Fibroblast of lung (primary cell): ENCODE data around the gene STARD9. TPM values are rescaled to one million over a fixed set of nuclear protein-coding genes. Genes with fewer than 3 reads are reported as not detected.
"Not testable (repeated sequence)": the region's sequence is repeated elsewhere in the genome, so short reads cannot be mapped to it uniquely, and the experiment has no call there.

Experiments
- DNase-seq, 2 donors: peaks; one replicate each; pipeline versions ENCODE4 v3.0.0 to v3.0.0-alpha.2; 2010; ENCODE audit warnings: low read depth in 2 of 2
- H2AFZ ChIP-seq: 2 replicates; pipeline ENCODE4 v1.5.1; 2012; ENCODE audit warnings: low read length, control low read depth, inconsistent platforms
- H3K27ac ChIP-seq: 2 replicates; pipeline ENCODE4 v1.5.1; 2011; ENCODE audit warnings: low read length, control low read depth; ENCODE audit not compliant: insufficient read depth
- H3K27me3 ChIP-seq: 2 replicates; pipeline ENCODE4 v1.5.1; 2011; ENCODE audit warnings: mild to moderate bottlenecking, low read length; ENCODE audit not compliant: control insufficient read depth, insufficient read depth
- H3K36me3 ChIP-seq: 2 replicates; pipeline ENCODE4 v1.5.1; 2011; ENCODE audit warnings: low read length; ENCODE audit not compliant: control insufficient read depth, insufficient read depth
- H3K4me1 ChIP-seq: 2 replicates; pipeline ENCODE4 v1.5.1; 2011; ENCODE audit warnings: low read length; ENCODE audit not compliant: control insufficient read depth, insufficient read depth; ENCODE audit errors: extremely low read depth
- H3K4me2 ChIP-seq: 2 replicates; pipeline ENCODE4 v1.5.1; 2011; ENCODE audit warnings: low read length, control low read depth; ENCODE audit not compliant: insufficient read depth; ENCODE audit errors: extremely low read depth
- H3K4me3 ChIP-seq, 4 experiments: fragments of 200-600 bp in 1 of 4; sonication (generic) in 1 of 4; replicated peaks in 1 of 4; 2 replicates each; pipeline ENCODE4 v1.5.1; 2011 to 2016; ENCODE audit warnings: low read length in 4 of 4, low read depth in 3 of 4, mild to moderate bottlenecking in 3 of 4, control low read depth in 2 of 4, inconsistent platforms in 1 of 4, mixed read lengths in 1 of 4; ENCODE audit not compliant: insufficient read depth in 1 of 4; ENCODE audit errors: control extremely low read depth in 1 of 4
- H3K79me2 ChIP-seq: 2 replicates; pipeline ENCODE4 v1.5.1; 2012; ENCODE audit warnings: mild to moderate bottlenecking, low read length, inconsistent platforms; ENCODE audit not compliant: control insufficient read depth, insufficient read depth
- H3K9ac ChIP-seq: 2 replicates; pipeline ENCODE4 v1.5.1; 2011; ENCODE audit warnings: mild to moderate bottlenecking, low read length, control low read depth; ENCODE audit not compliant: insufficient read depth
- H3K9me3 ChIP-seq: 2 replicates; pipeline ENCODE4 v1.5.1; 2012; ENCODE audit warnings: low read depth, low read length; ENCODE audit not compliant: control insufficient read depth, insufficient read depth
- H4K20me1 ChIP-seq: 2 replicates; pipeline ENCODE4 v1.5.1; 2011; ENCODE audit warnings: low read length; ENCODE audit not compliant: control insufficient read depth, insufficient read depth; ENCODE audit errors: extremely low read depth
- CTCF ChIP-seq, 2 donors: IDR thresholded peaks in 1 of 2; conservative IDR thresholded peaks in 1 of 2; 1 replicate in 1 of 2; 2 replicates in 1 of 2; pipeline ENCODE4 v1.5.1; 2011 to 2012; ENCODE audit warnings: low read length in 2 of 2, control low read depth in 1 of 2, inconsistent platforms in 1 of 2, low read depth in 1 of 2, mild to moderate bottlenecking in 1 of 2
- EZH2 ChIP-seq: IDR thresholded peaks from 2 replicates; pipeline ENCODE4 v1.5.1; 2012; ENCODE audit warnings: low read length, control low read depth, mild to moderate bottlenecking; ENCODE audit errors: missing control alignments
- polyA plus RNA-seq, 2 donors: library from polyadenylated mRNA; depleted of rRNA in 1 of 2; stranded (reverse) in 1 of 2; unstranded in 1 of 2; fragments of >200 nt; gene quantifications; 2 replicates each; pipeline ENCODE4 v1.2.1, GENCODE V29; 2011 to 2012; ENCODE audit warnings: missing spikeins in 1 of 2
- total RNA-seq: library from RNA; depleted of rRNA; stranded (reverse); fragments of >200 nt; gene quantifications from 2 replicates; pipeline ENCODE4 v1.2.1, GENCODE V29; 2014

STARD9 gene
- total and polyA plus RNA-seq, 2 donors (not counting 1 experiment from before 2014, with no cell fraction given): 2.5 to 8.3 TPM

- no peak overlapping the region for H2AFZ ChIP-seq
- no peak for DNase-seq
- TF ChIP-seq CTCF (conservative IDR thresholded peaks at IDR 0.05 in 1 of 2, IDR thresholded peaks at IDR 0.05 in 1 of 2; ENCODE audit: low read depth in 1 of 2, low read length in 2 of 2) (no peak), EZH2 (no peak)
- no peak overlapping the region for H3K27ac ChIP-seq
- H3K4me2 ChIP-seq: no peak overlapping the region
- no peaks in the 10 kb centered on the region for H4K20me1 ChIP-seq
- no peaks in the 10 kb centered on the region for H3K9me3 ChIP-seq
- peaks cover 2% of the 10 kb centered on the region for H3K4me1 ChIP-seq
- H3K4me3 ChIP-seq: no peak overlapping the region
- H3K27me3 ChIP-seq: no peaks in the 10 kb centered on the region
- H3K79me2 ChIP-seq: no peaks in the 10 kb centered on the region
- no peaks in the 10 kb centered on the region for H3K36me3 ChIP-seq
- no peak overlapping the region for H3K9ac ChIP-seq
Observed at GRCh38 chr15:42594095-42594494, 18.7 kb downstream of the STARD9 start.

GRCh38 chr15:42595626-42596240 lies 20.3 kb downstream of the STARD9 start:
- peak overlapping the region; percentile 75 for H3K4me2 ChIP-seq
- H3K9ac ChIP-seq: no peak overlapping the region

GRCh38 chr15:42601316-42601715 lies 25.9 kb downstream of the STARD9 start:
- H3K4me2 ChIP-seq, H3K36me3 ChIP-seq, DNase-seq, H3K27me3 ChIP-seq, H3K27ac ChIP-seq, H3K9me3 ChIP-seq, H4K20me1 ChIP-seq, H3K4me1 ChIP-seq, H3K9ac ChIP-seq, H3K4me3 ChIP-seq, H3K79me2 ChIP-seq, H2AFZ ChIP-seq: not testable (repeated sequence)

More at GRCh38 chr15:42595626-42596240, 20.3 kb downstream of the STARD9 start:
- Histone ChIP-seq H3K9me3 (no peaks in the 10 kb centered on the region), H3K79me2 (no peaks in the 10 kb centered on the region), H3K27me3 (no peaks in the 10 kb centered on the region), H2AFZ (no peak overlapping the region), H3K4me3 (peak overlapping the region in 1 of 4 experiments; percentile 29), H4K20me1 (no peaks in the 10 kb centered on the region), H3K36me3 (no peaks in the 10 kb centered on the region), H3K27ac (peak overlapping the region; percentile 7), H3K4me1 (peaks cover 2% of the 10 kb centered on the region)
- TF ChIP-seq EZH2: no peak
- no peak for TF ChIP-seq CTCF (conservative IDR thresholded peaks at IDR 0.05 in 1 of 2, IDR thresholded peaks at IDR 0.05 in 1 of 2; ENCODE audit: low read depth in 1 of 2, low read length in 2 of 2)
- peak in 1 of 2 donors; percentile 84 for DNase-seq
